AG09319 (cell line): ENCODE measurements around the gene YIF1A.

Experiments
- DNase-seq: peaks from one replicate; pipeline ENCODE4 v3.0.0-alpha.2; 2010; ENCODE audit warnings: low read depth; ENCODE audit errors: extremely low read depth
- TF ChIP-seq, protein P1 (sequence below): IDR thresholded peaks from 2 replicates; pipeline ENCODE4 v1.5.1; 2011; ENCODE audit warnings: low read depth, mild to moderate bottlenecking, inconsistent platforms, low read length, moderate library complexity

Gene YIF1A

DNA sequence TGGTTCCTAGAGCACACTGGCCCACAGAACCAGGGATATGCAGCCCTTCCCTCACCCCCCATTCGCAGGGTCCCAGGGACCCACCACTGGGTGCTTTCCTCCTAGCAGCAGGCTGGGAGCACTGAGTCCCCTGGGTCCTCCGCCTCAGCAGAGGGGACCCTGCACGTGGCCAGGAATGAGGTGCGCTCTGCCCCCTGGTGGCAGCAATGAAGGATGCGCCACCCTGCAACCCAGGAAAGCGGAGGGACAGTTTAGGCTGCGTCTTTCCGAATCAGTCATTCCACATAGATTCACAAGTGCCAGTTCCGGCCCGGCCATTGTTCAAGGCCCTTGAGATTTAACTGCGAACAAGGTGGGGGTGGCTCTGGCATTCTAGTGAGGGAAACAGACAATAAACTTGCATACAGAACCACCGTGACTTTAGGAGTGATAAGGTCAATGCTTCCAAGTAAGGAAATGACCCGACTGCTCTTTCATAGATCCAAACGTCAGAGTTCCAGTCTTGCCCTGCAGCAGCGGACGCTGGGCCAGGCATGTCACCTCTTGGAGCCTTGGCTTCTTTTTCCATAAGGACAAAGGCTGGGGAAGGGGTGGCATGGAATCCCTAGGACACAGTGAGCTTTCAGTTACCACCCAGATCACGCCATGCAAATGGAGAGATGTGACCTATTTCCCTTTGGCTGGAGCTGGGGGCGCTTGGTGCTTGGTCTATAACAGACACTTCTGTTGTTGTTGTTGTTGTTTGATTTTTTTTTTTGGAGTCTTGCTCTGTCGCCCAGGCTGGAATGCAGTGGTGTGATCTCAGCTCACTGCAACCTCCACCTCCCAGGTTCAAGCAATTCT is 39.6 kb upstream of the YIF1A start:
- DNase-seq: no peak
- TF ChIP-seq, protein P1, sequence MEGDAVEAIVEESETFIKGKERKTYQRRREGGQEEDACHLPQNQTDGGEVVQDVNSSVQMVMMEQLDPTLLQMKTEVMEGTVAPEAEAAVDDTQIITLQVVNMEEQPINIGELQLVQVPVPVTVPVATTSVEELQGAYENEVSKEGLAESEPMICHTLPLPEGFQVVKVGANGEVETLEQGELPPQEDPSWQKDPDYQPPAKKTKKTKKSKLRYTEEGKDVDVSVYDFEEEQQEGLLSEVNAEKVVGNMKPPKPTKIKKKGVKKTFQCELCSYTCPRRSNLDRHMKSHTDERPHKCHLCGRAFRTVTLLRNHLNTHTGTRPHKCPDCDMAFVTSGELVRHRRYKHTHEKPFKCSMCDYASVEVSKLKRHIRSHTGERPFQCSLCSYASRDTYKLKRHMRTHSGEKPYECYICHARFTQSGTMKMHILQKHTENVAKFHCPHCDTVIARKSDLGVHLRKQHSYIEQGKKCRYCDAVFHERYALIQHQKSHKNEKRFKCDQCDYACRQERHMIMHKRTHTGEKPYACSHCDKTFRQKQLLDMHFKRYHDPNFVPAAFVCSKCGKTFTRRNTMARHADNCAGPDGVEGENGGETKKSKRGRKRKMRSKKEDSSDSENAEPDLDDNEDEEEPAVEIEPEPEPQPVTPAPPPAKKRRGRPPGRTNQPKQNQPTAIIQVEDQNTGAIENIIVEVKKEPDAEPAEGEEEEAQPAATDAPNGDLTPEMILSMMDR: peak; percentile 91

- TF ChIP-seq, protein P1: no peak
- no peak for DNase-seq
Measured at GRCh38 chr11:66328031-66328301, 39.0 kb upstream of the YIF1A start.

DNA sequence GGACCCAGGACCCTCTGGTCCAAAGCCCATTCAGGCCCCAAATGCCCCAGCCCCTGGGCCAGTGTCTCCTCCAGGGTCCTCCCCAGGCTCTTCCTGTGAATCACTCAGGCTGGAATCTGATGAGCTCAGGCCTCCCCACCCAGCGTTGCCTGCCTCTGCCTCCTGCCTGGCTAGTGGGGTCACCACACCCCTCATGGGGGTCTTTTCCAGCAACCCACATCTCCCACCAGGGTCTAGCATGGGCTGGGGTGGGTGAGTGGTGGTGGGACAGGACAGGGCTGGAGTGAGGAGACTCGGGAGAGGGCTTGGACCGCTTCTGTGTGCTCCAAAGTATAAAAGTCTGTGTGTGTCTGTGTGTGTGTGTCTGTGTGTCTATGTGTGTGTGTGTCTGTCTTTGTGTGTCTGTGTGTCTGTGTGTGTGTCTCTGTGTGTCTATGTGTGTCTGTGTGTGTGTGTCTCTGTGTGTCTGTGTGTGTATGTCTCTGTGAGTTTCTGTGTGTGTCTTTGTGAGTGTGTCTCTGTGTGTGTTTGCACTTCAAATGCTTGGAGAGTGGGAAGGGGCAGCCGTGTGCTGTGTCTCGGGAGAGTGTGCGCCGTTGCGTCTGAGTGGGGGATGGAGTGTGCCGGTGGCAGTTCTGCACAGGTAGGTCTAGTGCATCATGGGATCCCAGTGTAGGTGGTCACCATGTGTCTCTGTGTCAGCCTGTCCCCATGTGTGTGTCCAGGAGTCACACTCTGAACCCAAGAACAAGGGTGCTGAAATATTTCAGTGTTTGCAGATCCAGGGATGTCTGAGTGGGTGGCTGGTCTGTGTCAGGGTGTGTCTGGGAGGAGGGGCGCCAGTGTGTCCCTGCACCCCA is 38.5 kb upstream of the YIF1A start:
- TF ChIP-seq, protein P1: no peak; the same call in 1 of the 2 replicates
- DNase-seq: no peak

DNA sequence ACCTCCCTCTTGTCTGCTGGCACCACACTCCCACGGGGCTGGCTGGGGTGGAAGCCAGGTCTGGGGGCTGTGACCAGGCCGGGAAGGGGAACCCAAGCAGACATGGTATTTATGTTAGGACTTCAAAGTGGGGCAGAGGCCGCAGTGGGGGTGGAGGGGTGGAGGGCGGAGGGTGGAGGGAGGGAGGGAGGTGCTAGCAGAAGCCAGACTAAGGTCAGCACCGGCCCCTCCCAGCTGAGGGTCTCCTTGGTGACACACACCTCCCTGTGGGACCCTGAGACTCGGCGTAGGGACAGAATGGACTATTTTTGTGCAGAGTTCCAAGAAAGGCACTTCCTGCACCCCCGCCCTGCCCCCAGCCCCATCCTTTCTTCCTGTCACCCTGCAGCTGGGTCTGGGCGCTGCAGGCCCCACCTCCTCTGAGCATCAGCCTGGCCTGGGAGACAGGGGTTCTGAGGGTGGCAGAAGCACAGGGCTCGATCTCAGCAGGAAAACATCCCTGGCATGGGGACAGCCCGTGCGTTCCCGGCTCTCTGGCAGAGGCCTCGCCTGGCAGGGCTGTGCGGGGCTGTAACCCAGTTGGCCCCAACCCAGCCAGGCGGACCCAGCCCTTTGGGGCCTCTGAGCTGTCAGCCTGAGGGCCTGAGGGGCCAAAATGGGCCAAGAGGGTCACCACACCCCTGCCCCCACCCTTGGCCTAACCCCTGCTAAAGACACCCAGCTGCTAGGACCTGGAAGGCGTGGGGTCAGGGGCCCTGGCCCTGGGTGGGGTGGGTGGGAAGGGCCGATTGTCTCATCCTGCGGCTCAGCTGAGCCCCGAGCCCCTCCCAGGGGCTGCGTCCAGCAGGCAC is 37.5 kb upstream of the YIF1A start:
- TF ChIP-seq, protein P1: no peak
- DNase-seq: no peak

- DNase-seq: no peak
- TF ChIP-seq, protein P1: no peak
Measured at GRCh38 chr11:66325263-66325671, 36.3 kb upstream of the YIF1A start.

DNA sequence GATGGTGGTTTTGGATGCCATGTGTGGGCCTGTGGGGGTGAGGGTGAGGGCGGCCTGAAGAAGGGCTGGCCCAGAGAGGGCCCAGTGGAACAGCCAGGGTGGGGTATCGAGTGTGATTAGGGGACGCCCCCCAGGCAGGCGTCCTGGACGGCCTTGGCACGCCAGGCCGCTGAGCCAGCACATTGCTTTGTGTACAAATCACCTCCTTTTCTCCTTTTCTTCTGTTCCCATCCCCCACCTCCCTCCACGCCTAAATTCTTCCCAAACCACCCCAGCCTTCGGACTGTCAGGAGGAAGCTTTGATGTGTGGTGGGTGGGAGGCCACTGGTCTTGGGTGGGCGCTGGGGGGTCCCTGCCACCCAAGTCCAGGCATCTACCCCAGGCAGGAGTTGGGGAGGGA is 35.7 kb upstream of the YIF1A start:
- TF ChIP-seq, protein P1: no peak
- DNase-seq: no peak
